Activated CD4-positive, alpha-beta T cell treated with anti-CD3 and anti-CD28 coated beads for 1 hour (primary cell): ENCODE data around the gene IPO13.

ENCODE experiments used
- DNase-seq: peaks from one replicate; pipeline ENCODE4 v3.0.0-alpha.2; 2020

Gene IPO13

DNA sequence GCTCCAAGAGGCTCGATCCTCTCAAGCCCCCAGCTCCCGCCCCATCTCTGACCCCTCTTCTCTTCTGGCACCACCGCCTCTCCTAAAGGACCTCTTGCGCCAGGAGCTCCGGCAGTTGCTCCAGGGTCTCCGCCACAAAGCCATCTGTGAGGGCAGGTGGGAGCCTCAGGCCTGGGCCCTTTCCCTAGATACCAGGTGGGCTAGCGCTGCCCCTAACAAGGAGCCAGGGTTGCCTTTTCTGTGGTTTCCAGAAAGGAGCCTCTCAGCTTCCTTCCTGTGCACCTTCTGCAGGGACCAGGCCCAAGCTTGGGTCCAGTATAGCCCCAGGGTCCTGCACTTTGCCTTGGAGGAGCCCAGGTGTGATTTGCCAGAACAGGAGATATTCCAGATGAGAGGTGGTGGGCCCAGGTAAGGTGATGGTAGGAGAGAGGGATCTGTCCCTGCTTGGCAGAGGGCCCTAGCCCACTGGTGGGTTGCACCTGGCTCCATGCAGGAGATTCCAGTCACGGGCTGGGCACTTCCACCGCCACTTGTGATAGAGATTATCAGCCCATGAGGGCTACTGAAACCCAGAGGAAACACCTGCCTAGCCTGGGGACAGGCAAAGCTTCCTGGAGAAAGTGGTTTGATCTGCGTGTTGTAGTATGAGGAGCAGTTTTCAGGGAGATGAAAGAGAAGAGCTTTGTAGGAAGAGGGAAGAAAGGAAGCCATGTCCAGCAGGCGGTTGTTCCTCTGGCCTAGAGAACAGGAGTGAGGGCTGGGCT is 45.7 kb downstream of the IPO13 start:
- no peak for DNase-seq

DNA sequence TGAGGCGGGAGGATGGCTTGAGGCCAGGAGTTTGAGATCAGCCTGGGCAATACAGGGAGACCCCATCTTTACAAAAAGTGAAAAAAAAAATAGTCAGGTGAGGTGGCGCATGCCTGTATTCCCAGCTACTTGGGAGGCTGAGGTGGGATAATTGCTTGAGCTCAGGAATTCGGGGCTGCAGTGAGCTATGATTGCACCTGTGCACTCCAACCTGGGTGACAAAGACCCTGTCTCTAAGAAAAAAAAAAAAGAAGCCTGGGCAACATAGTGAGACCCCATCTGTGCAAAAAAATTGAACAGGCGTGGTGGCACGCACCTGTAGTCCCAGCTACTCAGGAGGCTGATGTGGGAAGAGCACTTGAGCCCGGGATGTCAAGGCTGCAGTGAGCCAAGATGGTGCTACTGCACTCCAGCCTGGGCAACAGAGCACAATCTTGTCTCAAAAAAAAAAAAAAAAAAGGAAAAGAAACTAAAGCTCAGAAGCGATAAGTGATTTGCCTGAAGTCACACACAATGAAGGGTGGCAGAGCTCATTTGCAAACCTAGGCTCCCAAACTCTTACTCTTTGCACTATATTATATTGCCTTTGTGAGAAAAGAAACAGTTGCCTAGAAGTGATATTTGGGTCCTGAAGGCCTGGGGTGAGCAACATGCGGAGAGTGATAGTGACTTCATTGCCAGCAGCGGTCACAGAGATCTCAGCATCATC is 46.6 kb downstream of the IPO13 start:
- no peak for DNase-seq

DNA sequence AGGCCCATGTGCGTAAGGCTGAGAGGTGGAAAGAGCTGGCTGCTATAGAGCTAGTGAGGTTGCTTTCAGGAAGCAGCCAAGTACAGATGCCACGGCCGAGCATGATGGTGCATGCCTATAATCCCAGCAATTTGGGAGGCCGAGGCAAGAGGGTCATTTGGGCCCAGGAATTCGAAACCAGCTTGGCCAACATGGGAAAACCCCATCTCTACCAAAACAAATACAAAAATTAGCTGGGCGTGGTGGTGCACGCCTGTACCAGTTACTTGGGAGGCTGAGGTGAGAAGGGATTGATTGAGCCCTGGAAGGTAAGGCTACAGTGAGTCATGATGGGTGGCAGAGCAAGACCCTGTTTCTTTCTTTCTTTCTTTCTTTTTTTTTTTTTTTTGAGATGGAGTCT is 47.3 kb downstream of the IPO13 start:
- DNase-seq: no peak

DNA sequence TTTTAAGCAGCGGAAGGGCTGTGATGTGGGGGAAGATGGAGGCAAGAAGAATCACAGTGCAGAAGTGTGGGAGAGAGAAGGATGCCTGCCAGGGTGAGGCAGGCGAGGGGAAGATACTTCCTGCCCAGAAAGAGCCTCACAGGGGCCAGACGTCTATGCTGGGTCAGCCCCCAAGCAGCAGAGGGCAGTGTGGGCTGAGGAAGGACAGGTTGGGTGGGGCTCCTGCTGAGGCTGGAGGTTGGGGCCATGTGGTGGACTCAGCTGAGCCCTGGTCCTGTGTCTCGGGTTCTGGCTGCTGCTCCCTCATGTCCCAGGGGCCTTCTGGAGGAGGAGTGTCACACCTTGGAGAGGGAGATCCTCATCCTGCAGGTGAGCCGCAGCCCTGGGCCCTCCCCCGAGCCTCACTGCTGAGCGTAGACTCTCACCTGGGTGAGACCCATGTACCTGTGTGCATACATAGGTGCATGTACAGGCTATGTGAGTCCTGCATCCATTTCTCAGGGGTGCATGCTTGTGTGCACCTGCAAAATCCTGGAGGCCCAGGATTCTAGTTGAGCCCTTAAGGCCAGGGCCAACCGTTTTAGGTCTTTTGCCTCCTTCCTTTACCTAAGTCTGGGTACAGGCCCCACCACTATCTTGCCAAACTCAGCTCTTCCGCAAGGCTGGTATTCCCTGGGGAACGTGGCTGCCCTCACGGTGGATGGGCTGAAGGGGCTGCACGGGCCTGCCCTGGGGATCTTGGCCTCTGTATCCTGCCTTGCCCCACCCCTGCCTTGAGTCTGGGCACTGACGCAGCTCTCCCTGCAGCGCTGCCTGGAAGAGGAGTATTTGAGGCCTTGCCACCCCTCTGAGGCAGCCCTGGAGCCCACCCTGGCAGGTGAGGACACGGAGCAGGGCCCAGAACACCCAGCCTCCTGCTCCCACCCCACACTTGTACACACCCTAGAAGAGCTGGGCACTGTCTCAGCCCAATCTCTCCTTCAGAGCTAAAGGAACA is 48.3 kb downstream of the IPO13 start:
- no peak for DNase-seq

DNA sequence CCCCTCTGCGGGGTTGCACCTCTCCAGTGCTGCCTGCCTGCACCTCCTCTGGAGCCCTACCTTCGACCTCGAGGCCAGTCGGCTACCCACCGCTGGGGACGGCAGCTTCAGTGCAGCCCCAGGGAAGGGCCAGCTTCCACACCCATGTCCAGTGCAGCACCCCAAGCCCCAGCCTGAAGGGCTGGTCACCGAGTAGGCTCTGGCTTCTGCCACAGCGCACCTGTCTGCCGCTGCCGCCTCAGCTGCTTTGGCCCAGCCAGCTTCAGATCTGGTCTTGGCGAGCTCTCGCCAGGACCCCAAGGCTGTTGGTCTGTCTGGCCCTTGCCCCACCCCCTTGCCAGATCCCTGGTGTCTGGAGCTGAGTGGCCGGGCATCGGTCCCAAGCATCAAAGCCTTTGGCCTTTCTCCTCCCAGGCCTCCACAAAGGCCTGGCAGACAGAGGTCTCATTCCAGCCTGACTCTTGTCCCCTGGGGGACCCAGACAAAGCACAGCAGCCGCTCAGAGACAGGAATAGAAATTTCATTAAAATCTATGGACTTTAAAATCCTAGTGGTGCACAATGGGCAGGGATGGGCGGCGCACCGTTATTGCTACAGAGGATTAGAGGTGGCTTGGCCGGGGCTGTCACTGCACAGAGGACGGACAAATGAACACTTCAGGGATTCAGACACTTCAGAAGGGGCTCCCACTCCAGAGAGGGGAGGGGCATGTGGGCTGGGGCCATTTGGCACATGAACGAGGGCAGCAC is 49.4 kb downstream of the IPO13 start:
- no peak for DNase-seq

DNA sequence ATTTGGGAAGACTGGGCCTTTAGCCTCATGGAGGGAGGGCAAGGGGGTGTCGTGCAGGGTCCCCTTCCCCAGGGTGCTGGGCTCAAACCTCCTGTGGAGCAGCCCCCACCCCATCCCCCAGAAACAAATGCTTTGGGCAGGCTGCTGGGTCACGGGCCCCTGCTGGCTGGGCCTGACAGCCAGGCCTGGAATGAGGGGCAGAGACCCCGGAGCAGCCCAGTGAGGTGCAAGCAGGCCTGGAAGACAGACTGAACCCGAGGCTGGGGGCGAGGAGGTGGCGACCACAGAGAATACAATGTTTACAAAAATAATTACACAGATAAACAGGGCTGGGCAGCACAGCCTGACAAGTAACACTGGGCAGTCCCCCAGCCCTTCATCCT is 50.0 kb downstream of the IPO13 start:
- DNase-seq: no peak

DNA sequence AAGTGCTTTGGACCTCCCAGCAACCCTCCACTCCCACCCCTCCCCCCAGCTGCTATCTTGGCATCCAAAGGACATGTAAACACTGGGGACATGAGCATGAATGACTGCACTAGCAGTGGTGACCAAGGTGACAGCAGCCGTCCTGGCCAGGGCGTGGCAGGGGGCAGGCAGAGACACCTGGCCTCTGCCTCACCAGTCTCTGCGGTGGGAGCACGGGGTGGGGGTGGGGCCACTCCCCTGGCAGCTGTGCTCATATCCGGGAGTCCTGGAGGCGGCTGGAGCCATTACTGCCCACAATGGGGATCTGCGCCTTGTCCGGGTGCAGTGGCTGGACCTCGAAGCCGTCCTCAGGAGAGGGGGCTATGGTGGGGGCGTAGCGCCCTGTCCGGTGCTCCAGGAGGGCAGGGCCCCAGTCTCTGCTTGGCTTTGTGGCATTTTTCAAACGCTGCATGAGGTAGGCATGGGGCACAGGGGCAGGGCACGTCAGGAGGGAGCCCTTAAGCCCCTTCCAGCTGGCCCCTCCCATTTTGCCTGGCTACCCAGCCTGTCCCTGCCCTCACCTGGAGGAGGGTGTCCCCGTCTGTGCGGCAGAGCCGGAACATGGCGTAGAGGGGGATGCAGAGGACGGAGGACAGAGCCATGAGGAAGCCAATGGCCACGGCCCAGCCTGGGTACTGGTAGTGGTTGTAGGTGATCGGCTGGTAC is 50.7 kb downstream of the IPO13 start:
- DNase-seq: no peak

DNA sequence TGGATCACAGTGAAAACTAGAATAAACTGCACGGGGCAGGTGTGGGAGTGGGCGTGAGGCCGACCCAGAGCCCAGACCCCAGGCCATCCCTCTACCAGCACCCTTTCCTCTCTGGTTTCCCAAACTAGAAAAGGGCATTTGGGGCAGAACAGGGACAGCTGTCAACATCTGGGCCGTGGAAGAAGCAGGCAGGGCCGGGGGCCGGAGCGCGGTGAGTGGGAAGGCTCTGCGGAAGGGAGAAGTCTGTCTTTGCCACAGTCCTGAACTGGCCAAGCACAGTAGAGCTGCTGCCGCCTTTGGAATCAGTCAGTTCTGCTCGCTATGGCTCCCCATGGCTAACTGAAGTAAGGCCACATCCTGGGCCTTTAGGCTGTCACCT is 51.2 kb downstream of the IPO13 start:
- DNase-seq: no peak

DNA sequence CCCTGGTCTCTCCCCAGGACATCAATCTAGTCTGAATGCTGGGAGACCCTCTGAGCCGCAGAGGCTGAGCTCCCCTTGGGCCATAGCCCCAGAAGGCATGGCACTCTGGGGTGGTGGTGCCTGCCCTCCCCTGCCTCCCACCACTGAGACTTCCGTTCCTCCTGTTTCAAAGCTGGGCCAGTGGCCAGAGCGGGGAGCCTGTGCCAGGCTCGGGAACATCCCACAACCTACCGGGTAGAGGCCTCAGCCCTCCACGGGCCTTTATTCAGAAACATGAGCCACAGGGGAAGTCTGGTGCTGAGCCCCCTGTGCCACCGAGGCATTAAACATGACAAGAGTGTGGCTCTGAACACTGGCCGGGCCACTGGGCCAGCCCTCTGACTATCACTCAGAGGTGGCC is 52.7 kb downstream of the IPO13 start:
- DNase-seq: no peak

DNA sequence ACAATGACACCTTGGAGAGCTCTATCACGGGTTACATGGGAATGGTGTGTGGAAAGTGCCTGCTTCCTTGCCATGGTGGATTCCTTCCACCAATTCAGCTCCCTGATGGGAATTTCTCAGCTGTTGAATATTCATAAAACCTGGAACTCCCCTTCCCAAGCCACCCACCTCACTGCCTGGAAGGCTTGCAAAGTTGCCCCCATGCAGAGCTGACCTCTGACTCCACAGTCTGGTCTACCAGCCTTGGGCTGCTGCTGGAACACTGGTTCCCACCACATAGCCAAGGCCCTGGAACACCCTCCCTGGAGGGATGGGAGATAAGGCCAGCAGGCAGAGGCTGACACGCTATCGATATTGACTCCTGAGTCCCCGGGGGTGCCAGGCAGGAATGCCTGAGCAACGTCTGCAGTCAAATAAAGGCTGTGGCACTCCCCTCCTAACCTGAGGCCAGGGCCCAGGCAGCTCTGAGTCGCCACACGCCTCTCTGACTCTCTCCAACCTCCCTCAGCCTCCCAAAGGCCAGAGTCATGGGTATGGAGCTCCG is 53.4 kb downstream of the IPO13 start:
- no peak for DNase-seq

DNA sequence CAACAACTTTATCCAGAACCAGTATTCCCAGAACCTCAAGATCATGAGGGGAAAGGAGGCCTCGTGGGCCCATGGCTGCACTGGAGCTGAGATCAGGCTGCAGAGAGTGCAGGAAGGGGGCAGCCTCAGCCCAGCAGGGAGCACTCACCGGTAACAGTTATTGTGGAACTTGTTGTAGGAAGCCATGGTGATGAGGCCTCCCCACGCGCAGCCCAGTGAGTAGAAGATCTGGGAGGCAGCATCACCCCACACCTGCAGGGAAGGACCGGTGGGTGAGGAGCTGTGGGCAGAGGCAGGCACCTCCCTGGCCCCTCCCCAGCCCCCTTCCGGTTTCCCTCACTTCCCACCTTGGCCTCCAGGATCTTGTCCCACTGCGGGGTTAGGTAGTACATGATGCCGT is 55.4 kb downstream of the IPO13 start:
- DNase-seq: no peak

DNA sequence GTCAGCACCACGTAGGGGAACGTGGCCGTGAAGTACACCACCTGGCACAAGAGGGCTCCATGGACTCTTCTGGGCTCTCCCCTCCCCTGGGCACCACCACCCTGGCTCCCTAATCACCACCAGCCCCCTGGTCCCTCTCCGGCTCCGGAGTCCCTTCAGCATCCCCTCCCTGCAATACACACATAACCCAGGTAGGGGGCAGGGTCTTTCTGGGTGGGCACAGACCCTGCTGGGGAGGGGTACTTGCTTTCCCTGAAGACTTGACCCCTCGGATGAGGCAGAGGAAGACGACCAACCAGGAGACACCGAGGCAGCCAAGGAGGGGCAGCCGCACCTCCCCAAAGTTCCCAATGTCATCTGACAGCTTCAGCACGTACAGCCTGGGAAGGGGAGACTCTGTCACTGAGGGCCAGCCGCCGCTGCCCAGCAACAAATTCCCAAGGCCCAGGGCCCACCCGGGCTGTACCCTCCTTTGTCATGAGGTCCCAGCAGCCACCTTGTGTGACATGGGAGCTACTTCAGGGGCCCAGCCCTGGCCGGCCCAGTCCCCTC is 55.9 kb downstream of the IPO13 start:
- no peak for DNase-seq

DNA sequence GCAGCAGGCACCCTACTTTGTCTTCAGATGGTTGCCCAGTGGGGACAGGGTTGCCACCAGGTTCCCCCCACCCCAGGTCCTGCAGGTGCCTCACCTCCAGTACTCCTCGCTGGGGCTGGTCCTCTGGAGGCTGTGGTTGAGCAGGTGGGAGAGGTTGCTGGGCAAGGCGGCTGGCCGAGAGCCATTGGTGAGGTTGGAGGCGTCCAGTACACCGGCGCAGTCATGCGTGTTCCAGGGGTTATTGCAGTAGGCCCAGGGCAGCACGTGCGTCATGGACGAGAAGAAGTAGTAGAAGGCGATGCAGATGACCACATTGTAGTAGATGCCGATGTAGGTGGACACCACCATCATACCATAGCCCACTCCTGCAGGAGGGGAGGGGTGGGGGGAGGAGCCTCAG is 61.5 kb downstream of the IPO13 start:
- no peak for DNase-seq

DNA sequence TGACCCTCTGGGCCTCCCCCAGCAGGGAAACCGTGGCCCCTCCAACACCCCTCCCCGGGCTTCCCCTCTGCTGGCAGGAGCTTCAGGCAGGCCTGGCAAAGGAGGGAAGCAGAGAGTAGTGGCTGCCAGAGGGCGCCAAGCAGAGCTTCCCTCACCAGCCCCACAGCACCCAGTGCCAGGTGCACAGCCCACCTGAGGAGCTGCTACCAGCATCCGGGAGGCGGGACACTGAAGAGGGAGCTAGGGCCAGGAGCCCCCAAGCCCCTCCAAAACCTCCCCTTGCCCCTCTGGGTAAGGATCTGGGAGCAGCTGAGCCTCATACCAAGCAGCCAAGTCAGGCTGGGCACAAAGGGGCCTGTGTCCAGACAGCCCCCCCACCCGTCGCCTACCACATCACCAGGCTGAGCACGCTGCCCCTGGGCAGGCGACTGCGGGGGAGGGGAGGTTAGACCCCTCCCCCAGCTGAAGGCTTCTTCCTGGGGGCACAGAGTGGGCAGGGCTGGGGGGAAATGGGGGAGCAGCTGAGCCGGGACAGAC is 64.3 kb downstream of the IPO13 start:
- no peak for DNase-seq

DNA sequence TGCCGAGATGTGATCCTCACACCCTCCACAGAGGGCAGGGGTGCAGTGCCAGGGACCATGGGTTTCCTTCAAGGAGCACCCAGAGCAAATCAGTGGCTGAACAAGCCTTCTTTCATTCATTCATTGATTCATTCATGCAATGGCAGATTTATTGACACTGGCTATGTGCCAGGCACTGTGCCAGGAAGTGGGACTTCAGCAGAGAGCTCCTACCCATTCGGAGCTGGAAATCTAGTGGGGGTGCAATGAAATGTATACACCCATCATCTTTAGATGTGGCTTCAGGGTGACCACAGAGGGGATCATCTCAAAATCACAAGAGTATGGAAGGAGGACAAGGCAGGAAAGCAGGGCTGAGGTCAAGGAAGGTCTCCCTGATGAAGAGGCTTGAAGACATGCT is 65.7 kb downstream of the IPO13 start:
- no peak for DNase-seq

DNA sequence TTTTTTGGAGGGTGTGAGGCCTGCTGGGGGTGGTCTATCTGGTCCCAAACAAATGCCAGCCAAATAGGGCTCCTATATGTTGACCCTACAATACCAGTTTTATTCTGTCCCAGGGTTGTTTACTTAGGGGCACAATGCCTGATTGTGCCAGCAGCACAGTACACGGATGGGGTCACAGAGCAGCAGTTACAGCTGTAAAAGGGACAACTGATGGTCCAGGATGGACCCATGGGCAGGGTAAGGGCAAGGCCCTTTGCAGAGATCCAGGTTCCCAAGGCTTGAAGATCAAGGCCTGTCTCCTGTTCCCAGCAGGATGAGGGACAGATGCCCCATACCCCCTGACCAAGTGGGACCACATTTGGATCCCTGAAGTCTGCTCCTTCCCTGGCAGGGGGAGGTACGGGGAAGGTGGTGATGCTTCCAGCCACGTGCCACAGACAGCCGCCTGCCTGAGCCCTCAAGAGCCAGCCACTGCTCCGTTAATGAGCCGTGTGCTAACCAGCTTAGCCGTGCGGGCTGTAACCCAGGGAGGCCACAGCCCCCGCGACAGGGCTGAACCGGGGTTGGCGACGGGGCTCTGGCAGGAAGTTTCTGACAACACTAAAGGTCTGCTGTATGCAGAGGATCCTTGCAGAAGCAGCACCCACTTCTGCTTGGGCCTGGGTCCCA is 66.3 kb downstream of the IPO13 start:
- DNase-seq: no peak

DNA sequence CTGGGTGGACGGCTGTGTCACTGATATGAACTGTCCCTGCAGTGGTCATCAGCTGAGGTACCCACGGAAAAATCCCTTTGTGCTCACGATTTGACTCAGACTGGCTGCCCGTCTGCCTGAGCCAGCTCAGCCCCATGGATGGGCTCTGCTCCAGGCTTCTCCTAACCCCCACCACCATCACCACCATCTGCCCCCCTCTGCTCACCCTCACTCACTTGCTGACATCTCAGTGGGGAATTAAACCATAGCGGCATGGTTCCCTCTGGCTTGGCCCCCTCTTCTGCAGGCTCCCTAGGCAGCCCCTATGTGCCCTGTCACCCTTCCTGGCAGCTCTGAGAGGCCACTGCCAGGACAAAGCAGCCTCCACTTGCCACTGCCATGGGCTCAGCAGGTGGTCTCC is 67.2 kb downstream of the IPO13 start:
- DNase-seq: no peak

DNA sequence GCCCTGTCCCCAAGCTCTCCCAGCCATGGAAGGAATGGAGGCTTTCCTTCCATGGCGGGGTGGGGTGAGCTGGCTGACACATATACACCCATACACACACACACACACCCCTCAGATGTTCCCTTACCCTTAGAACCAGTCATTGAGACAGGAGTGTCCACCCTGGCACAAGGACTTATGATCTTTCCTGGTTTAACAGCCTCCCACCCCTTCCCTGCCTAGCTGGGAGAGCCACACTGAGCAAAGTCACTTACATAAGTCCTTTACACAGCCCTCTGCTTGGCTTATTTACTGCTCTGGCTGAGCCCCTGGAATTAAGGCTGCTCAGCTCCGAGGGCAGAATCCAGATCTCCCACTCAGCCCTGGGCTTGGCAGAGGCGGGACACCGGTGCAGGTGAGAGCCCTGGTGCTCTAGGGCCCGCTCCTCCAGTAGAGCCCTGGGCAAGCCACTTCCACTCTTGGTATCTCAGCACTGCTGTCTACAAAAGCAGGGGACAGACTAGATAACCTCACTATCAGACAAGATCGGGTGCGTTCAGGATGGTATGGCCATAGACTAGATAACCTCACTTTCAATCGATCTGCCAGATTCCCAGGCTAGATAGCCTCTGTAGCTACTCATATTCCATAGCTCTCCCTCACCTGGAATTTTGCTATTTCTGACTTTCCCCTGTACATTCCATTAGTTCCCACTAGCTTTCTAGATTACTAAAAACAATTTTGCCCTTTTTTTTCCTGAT is 67.8 kb downstream of the IPO13 start:
- DNase-seq: no peak

DNA sequence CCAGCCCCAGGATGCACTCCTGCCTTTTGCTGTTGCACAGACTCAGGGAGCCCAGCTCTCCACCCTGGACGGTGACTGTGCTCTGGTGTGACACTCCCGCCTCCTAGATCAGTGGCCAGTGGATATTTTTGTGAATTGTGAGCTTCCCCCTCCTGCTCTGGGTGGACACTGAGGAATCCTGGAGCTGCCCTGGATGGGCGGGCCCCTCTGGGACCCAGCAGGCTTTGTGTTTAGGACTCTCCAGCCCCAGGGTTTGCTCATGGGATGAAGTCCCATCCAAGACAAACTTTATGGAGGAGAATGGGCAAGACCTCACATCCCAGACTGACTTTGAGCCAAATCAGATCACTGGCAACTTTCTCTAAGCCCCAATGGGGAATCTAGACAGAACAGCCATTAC is 68.5 kb downstream of the IPO13 start:
- DNase-seq: no peak
